ENCODE results near the gene EVA1C. TPM values are rescaled to one million over a fixed set of nuclear protein-coding genes. Genes with fewer than 3 reads are reported as not detected.

EVA1C gene
- 100 to 1,000 TPM in 1 of 4 donors, 10 to 100 TPM in 3; 57.4 to 108 (median 66.7) TPM for total RNA-seq

- H3K4me3 ChIP-seq (ENCODE audit: low read depth, poor library complexity, severe bottlenecking) = peak within 1 kb of the TSS; percentile 65
- peak; percentile 56 to 95 for DNase-seq (ENCODE audit: low spot score in 2 of 2)
- TF ChIP-seq CTCF (IDR thresholded peaks at IDR 0.05) (no peak), POLR2A (IDR thresholded peaks at IDR 0.05) (peak in 1 of 2 donors; percentile 23)
- 0 to 2% methylated on average over 24 to 46 of the region's 104 CpGs for WGBS, 2 donors
- intact Hi-C loops (cut with DNase I; ENCODE audit: low total_unique reads) = loop anchor here (10.0 kb wide), 1 partner anchor 162 kb away; no protein-coding TSS in a partner anchor
These were observed at the start of gene EVA1C for GRCh38 chr21:32412162-32413014. Gene EVA1C (plus strand): TSS chr21:32412706. CDS start chr21:32412854, 148 bp downstream.

GRCh38 chr21:32364387-32364786 lies 48.1 kb upstream of the EVA1C start:
- H3K4me3 ChIP-seq (ENCODE audit: low read depth, poor library complexity, severe bottlenecking) = no peak overlapping the region
- TF ChIP-seq POLR2A (IDR thresholded peaks at IDR 0.05) (no peak), CTCF (IDR thresholded peaks at IDR 0.05) (no peak)
- DNase-seq (ENCODE audit: low spot score in 2 of 2) = peak in 1 of 2 donors; percentile 87
- WGBS, 2 donors = 38 to 50% methylated on average over 7 of the region's 7 CpGs
- intact Hi-C loops (cut with DNase I; ENCODE audit: low total_unique reads) = no loop called here

- intact Hi-C loops (cut with DNase I; ENCODE audit: low total_unique reads) = no loop called here
- WGBS, 2 donors = 64 to 81% methylated on average over 4 of the region's 4 CpGs
- TF ChIP-seq CTCF (IDR thresholded peaks at IDR 0.05) (no peak), POLR2A (IDR thresholded peaks at IDR 0.05) (no peak)
- H3K4me3 ChIP-seq (ENCODE audit: low read depth, poor library complexity, severe bottlenecking) = no peak overlapping the region
- DNase-seq (ENCODE audit: low spot score in 2 of 2) = no peak
These were observed 47.7 kb upstream of the EVA1C start for GRCh38 chr21:32364796-32365195.

GRCh38 chr21:32366191-32366590 lies 46.3 kb upstream of the EVA1C start:
- 89 to 95% methylated on average over 4 of the region's 4 CpGs for WGBS, 2 donors
- TF ChIP-seq POLR2A (IDR thresholded peaks at IDR 0.05) (no peak), CTCF (IDR thresholded peaks at IDR 0.05) (no peak)
- H3K4me3 ChIP-seq (ENCODE audit: low read depth, poor library complexity, severe bottlenecking) = no peak overlapping the region
- intact Hi-C loops (cut with DNase I; ENCODE audit: low total_unique reads) = no loop called here
- no peak for DNase-seq (ENCODE audit: low spot score in 2 of 2)

DNA sequence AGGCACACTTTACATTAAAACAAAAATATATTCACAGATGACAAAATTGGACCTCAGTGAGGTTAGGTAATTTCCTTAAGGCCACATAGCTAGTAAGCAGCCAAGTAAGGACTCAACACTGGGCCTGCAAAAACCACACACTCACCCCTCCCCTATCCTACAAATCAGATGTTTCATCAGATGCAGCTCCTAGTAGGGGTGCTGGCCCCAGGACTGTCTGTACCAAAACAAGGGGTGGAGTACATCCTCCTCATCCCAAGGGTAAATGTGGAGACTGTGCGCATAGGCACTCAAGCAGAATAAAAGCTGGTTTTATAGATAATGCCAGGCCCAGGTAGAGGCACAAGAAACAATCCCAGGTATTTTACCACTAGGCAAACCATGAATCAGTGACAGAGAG lies 45.3 kb upstream of the EVA1C start:
- WGBS, 2 donors = 82 to 100% methylated on average over 1 of the region's 1 CpG
- no peak for DNase-seq (ENCODE audit: low spot score in 2 of 2)
- intact Hi-C loops (cut with DNase I; ENCODE audit: low total_unique reads) = no loop called here
- H3K4me3 ChIP-seq (ENCODE audit: low read depth, poor library complexity, severe bottlenecking) = no peak overlapping the region
- TF ChIP-seq POLR2A (IDR thresholded peaks at IDR 0.05) (no peak), CTCF (IDR thresholded peaks at IDR 0.05) (no peak)

All from lower leg skin (tissue), 4 donors.